Left lung (tissue), 10 donors: ENCODE data around the gene PCSK5. TPM values are rescaled to one million over a fixed set of nuclear protein-coding genes. Genes with fewer than 3 reads are reported as not detected.

Experiments used
- ATAC-seq: fragments of 200-7000 bp; cut with Tn5 transposase; one replicate; pipeline ENCODE4 v1.9.1; 2020; ENCODE audit warnings: moderate library complexity
- DNase-seq, 4 donors: peaks; one replicate each; pipeline ENCODE4 v3.0.0-alpha.2; 2013 to 2020
- H3K27ac ChIP-seq, 2 donors: fragments of 200-600 bp; sonication (generic) in 1 of 2; one replicate each; pipeline versions ENCODE4 v1.5.0 to v1.8.0; 2020 to 2021
- H3K27me3 ChIP-seq, 2 donors: fragments of 200-600 bp; sonication (generic) in 1 of 2; one replicate each; pipeline versions ENCODE4 v1.5.0 to v1.8.0; 2020 to 2021
- H3K36me3 ChIP-seq, 2 donors: fragments of 200-600 bp; sonication (generic) in 1 of 2; one replicate each; pipeline versions ENCODE4 v1.5.0 to v1.8.0; 2020 to 2021
- H3K4me1 ChIP-seq, 2 donors: fragments of 200-600 bp; one replicate each; pipeline ENCODE4 v1.8.0; 2021
- H3K4me3 ChIP-seq, 2 donors: fragments of 200-600 bp; sonication (generic) in 1 of 2; one replicate each; pipeline versions ENCODE4 v1.5.0 to v1.8.0; 2020 to 2021; ENCODE audit warnings: mild to moderate bottlenecking in 1 of 2
- H3K9me3 ChIP-seq, 2 donors: fragments of 200-600 bp; sonication (generic) in 1 of 2; one replicate each; pipeline versions ENCODE4 v1.5.0 to v1.8.0; 2020 to 2021
- CTCF ChIP-seq, 2 donors: fragments of 200-600 bp; sonication (generic) in 1 of 2; IDR thresholded peaks; one replicate each; pipeline versions ENCODE4 v1.5.0 to v1.8.0; 2021; ENCODE audit warnings: antibody characterized with exemption in 2 of 2
- intact Hi-C, 2 donors: fragments of 100-400 bp; cut with DNase I; formaldehyde crosslinking; loops; one replicate each; pipeline versions ENCODE4 v1.11.2 to v1.14.2; 2022
- polyA plus RNA-seq, 6 donors: library from polyadenylated mRNA; unstranded; fragments of 120-200 nt; gene quantifications; one replicate each; pipeline ENCODE4 v1.2.1, GENCODE V29; 2013; ENCODE audit not compliant: insufficient read length in 6 of 6
- total RNA-seq, 2 donors: library from RNA; stranded (reverse); fragmentation: NEBNext Ultra II Directional; extraction: Animal tissue kit (Norgen Biotek cat#: 25700); gene quantifications; one replicate each; pipeline ENCODE4 v1.2.1, GENCODE V29; 2021
- donor health status: DM: no; HTN: yes; CAD: no.
- donor health status: DM: no; HTN: no; CAD: no.

The PCSK5 gene
- total and polyA plus RNA-seq, 8 donors: 6.8 to 20.3 (median 11.3) TPM

- H3K27me3 ChIP-seq: no peaks in the 10 kb centered on the region
- no peak for ATAC-seq
- no peaks in the 10 kb centered on the region for H3K4me1 ChIP-seq
- intact Hi-C loops: no loop called here
- no peak overlapping the region for H3K4me3 ChIP-seq
- no peak for TF ChIP-seq CTCF (IDR thresholded peaks at IDR 0.05)
- H3K36me3 ChIP-seq: no peaks in the 10 kb centered on the region
- H3K27ac ChIP-seq: no peak overlapping the region
- no peaks in the 10 kb centered on the region for H3K9me3 ChIP-seq
- no peak for DNase-seq
These were observed 439.6 kb downstream of the PCSK5 start for GRCh38 chr9:76330034-76330433.

DNA sequence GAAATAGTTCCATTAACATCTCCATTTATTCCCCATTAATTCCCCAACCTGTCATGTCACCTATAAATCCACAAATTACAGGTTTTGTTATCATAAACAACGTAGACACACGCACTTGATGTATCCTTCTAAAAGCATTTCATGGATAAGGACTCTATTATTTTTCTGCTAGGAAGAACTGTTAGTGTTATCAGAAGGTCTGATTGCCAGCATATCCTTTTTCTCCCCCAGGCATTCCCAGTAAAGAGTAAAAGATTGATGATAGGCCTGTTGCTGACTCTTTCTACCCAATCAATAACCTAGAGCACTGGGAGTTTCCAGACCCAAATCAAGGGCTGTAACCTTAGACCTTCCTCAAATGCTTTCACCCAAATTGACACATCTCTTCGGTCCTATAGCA lies 442.9 kb downstream of the PCSK5 start:
- no peak for DNase-seq
- intact Hi-C loops: no loop called here
- H3K36me3 ChIP-seq: no peaks in the 10 kb centered on the region

DNA sequence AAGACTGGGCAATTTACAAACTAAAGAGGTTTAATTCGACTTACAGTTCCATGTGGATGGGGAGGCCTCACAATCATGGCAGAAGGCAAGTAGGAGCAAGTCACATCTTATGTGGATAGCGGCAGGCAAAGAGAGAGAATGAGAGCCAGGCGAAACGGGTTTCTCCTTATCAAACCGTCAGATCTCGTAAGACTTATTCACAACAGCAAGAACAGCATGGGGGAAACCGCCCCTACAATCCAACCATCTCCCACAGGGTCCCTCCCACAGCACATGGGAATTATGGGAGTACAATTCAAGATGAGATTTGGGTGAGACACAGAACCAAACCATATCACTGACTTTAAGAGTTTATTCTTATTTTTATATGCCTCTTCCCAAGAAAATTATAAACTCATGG lies 443.5 kb downstream of the PCSK5 start:
- intact Hi-C loops: no loop called here
- H3K4me1 ChIP-seq: no peaks in the 10 kb centered on the region
- ATAC-seq (no peak), DNase-seq (no peak)
- no peak for TF ChIP-seq CTCF (IDR thresholded peaks at IDR 0.05)
- H3K9me3 ChIP-seq: no peaks in the 10 kb centered on the region
- no peak overlapping the region for H3K27ac ChIP-seq
- no peaks in the 10 kb centered on the region for H3K36me3 ChIP-seq
- no peak overlapping the region for H3K4me3 ChIP-seq
- H3K27me3 ChIP-seq: no peaks in the 10 kb centered on the region

More for the DNA sequence above, 442.9 kb downstream of the PCSK5 start:
- no peak for ATAC-seq
- Histone ChIP-seq H3K27ac (no peak overlapping the region), H3K9me3 (no peaks in the 10 kb centered on the region), H3K27me3 (no peaks in the 10 kb centered on the region), H3K4me1 (no peaks in the 10 kb centered on the region), H3K4me3 (no peak overlapping the region)
- TF ChIP-seq CTCF (IDR thresholded peaks at IDR 0.05): no peak

DNA sequence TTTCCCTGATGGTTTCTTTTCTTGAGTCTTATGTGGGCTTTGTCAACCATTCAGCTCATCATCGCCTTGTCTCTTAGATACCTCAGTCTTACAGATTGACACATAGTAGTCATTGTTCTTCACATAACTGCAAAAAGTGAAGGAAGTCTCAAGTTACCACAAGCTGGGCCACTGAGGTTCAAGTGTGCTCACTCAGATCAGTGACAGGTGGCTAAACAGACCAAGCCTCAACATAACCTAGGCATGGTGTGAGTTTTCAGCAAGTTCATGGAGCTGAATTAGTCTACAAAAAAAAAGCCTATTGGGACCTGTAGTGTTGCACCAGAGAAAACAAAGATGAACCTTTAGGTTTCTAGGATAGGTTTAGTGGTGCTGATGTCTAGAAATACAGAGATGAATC lies 445.6 kb downstream of the PCSK5 start:
- no peak for DNase-seq
- Histone ChIP-seq H3K27ac (no peak overlapping the region), H3K36me3 (no peaks in the 10 kb centered on the region), H3K4me1 (no peaks in the 10 kb centered on the region), H3K27me3 (no peaks in the 10 kb centered on the region), H3K9me3 (no peaks in the 10 kb centered on the region), H3K4me3 (no peak overlapping the region)
- ATAC-seq: no peak
- intact Hi-C loops: no loop called here
- no peak for TF ChIP-seq CTCF (IDR thresholded peaks at IDR 0.05)

- H3K4me1 ChIP-seq: no peaks in the 10 kb centered on the region
- H3K27ac ChIP-seq: no peak overlapping the region
- no peaks in the 10 kb centered on the region for H3K9me3 ChIP-seq
- intact Hi-C loops: no loop called here
- H3K27me3 ChIP-seq: no peaks in the 10 kb centered on the region
- H3K4me3 ChIP-seq: no peak overlapping the region
- TF ChIP-seq CTCF (IDR thresholded peaks at IDR 0.05): no peak
- no peak for ATAC-seq
- H3K36me3 ChIP-seq: no peaks in the 10 kb centered on the region
- no peak for DNase-seq
These were observed 447.9 kb downstream of the PCSK5 start for GRCh38 chr9:76338418-76338817.
